ENCODE results near the gene ZNF467.
A peak's percentile ranks its signal among the peaks of the same experiment; 100 is the strongest.

Gene ZNF467

GRCh38 chr7:149772241-149772955 lies 990 bp downstream of the ZNF467 start:
- FAIRE-seq (no peak), DNase-seq (ENCODE audit: insufficient read length, low spot score) (peak; percentile 34)

GRCh38 chr7:149771720-149772240 lies 1.6 kb downstream of the ZNF467 start:
- FAIRE-seq (peak; percentile 36), DNase-seq (ENCODE audit: insufficient read length, low spot score) (peak; percentile 85)

- DNase-seq (ENCODE audit: insufficient read length, low spot score): no peak
- FAIRE-seq: no peak
Observed at GRCh38 chr7:149770728-149771636, 2.4 kb downstream of the ZNF467 start.

GRCh38 chr7:149769915-149770314 lies 3.5 kb downstream of the ZNF467 start:
- DNase-seq (ENCODE audit: insufficient read length, low spot score) (no peak), FAIRE-seq (no peak)

GRCh38 chr7:149768931-149769330 lies 4.5 kb downstream of the ZNF467 start:
- no peak for FAIRE-seq
- no peak for DNase-seq (ENCODE audit: insufficient read length, low spot score)

- DNase-seq (ENCODE audit: insufficient read length, low spot score): no peak
- no peak for FAIRE-seq
Observed at GRCh38 chr7:149767068-149767467, 6.3 kb downstream of the ZNF467 start.

GRCh38 chr7:149766135-149766675 lies 7.2 kb downstream of the ZNF467 start:
- FAIRE-seq: no peak
- no peak for DNase-seq (ENCODE audit: insufficient read length, low spot score)

- FAIRE-seq (no peak), DNase-seq (ENCODE audit: insufficient read length, low spot score) (no peak)
Observed at GRCh38 chr7:149765399-149766121, 7.8 kb downstream of the ZNF467 start.

- FAIRE-seq (no peak), DNase-seq (ENCODE audit: insufficient read length, low spot score) (no peak)
Observed at GRCh38 chr7:149764481-149765398, 8.6 kb downstream of the ZNF467 start.

GRCh38 chr7:149763563-149764240 lies 9.7 kb downstream of the ZNF467 start:
- DNase-seq (ENCODE audit: insufficient read length, low spot score): no peak
- no peak for FAIRE-seq

- FAIRE-seq: no peak
- no peak for DNase-seq (ENCODE audit: insufficient read length, low spot score)
Observed at GRCh38 chr7:149762610-149763009, 10.8 kb downstream of the ZNF467 start.

- no peak for FAIRE-seq
- DNase-seq (ENCODE audit: insufficient read length, low spot score): no peak
Observed at GRCh38 chr7:149762089-149762488, 11.3 kb downstream of the ZNF467 start.

- no peak for FAIRE-seq
- no peak for DNase-seq (ENCODE audit: insufficient read length, low spot score)
Observed at GRCh38 chr7:149761307-149761706, 12.1 kb downstream of the ZNF467 start.

GRCh38 chr7:149760538-149760937 lies 12.8 kb downstream of the ZNF467 start:
- DNase-seq (ENCODE audit: insufficient read length, low spot score) (no peak), FAIRE-seq (no peak)

- no peak for FAIRE-seq
- no peak for DNase-seq (ENCODE audit: insufficient read length, low spot score)
Observed at GRCh38 chr7:149759093-149759860, 14.1 kb downstream of the ZNF467 start.

- FAIRE-seq: no peak
- DNase-seq (ENCODE audit: insufficient read length, low spot score): peak; percentile 53
Observed at GRCh38 chr7:149753375-149754233, 19.8 kb downstream of the ZNF467 start.

- DNase-seq (ENCODE audit: insufficient read length, low spot score): no peak
- FAIRE-seq: no peak
Observed at GRCh38 chr7:149752646-149753045, 20.7 kb downstream of the ZNF467 start.
